Pancreas (tissue), 10 donors: ENCODE results near the gene CHMP4B. TPM values are rescaled to one million over a fixed set of nuclear protein-coding genes. Genes with fewer than 3 reads are reported as not detected.
A peak's percentile ranks its signal among the peaks of the same experiment; 100 is the strongest.

ENCODE experiments used
- ATAC-seq, 4 donors: fragments of 200-7000 bp; cut with Tn5 transposase; one replicate each; pipeline versions ENCODE4 v1.8.0 to v1.9.1; 2020; ENCODE audit warnings: mild to moderate bottlenecking in 4 of 4, moderate library complexity in 4 of 4
- DNase-seq, 6 donors: peaks; one replicate each; pipeline ENCODE4 v3.0.0-alpha.2; 2020
- FAIRE-seq: peaks from 2 replicates; lab custom pipeline; 2012; peaks lifted over from hg19 to GRCh38; lab: Jason Lieb, UNC
- H3K27ac ChIP-seq, 4 donors: fragments of 200-600 bp; sonication (generic); 1 replicate in 3 of 4; 2 replicates in 1 of 4; pipeline versions ENCODE4 v1.5.0 to v1.8.0; 2020
- H3K27me3 ChIP-seq, 4 donors: fragments of 200-600 bp; one replicate each; pipeline ENCODE4 v1.8.0; 2021
- H3K36me3 ChIP-seq, 3 donors: fragments of 200-600 bp; sonication (generic) in 1 of 3; one replicate each; pipeline versions ENCODE4 v1.5.0 to v1.8.0; 2020 to 2021
- H3K4me1 ChIP-seq, 3 donors: fragments of 200-600 bp; one replicate each; pipeline ENCODE4 v1.8.0; 2021
- H3K4me3 ChIP-seq, 4 donors: fragments of 200-600 bp; sonication (generic) in 2 of 4; one replicate each; pipeline versions ENCODE4 v1.5.0 to v1.8.0; 2020 to 2021
- H3K9me3 ChIP-seq, 4 donors: fragments of 200-600 bp; one replicate each; pipeline ENCODE4 v1.8.0; 2021
- whole genome bisulfite sequencing, 2 donors: extraction: QIAGEN DNeasy Blood & Tissue Kit; methylation state at CpG; one replicate each; pipeline ENCODE4 v1.1.7; 2013; 5-methylcytosine and 5-hydroxymethylcytosine counted together
- intact Hi-C, 3 donors: fragments of 100-400 bp; cut with DNase I; formaldehyde crosslinking; loops; one replicate each; pipeline versions ENCODE4 v1.11.1 to v1.14.2; 2022
- polyA plus RNA-seq, 2 donors: library from polyadenylated mRNA; stranded (reverse); fragments of 200-250 nt; gene quantifications; one replicate each; pipeline ENCODE4 v1.2.3, GENCODE V29; 2013
- total RNA-seq, 6 donors: library from RNA; stranded (reverse); fragmentation: NEBNext Ultra II Directional in 4 of 6; extraction: Animal tissue kit (Norgen Biotek cat#: 25700) in 4 of 6; gene quantifications; one replicate each; pipeline versions ENCODE4 v1.2.1 to v1.2.4, GENCODE V29; 2021 to 2023
- TF ChIP-seq, protein P1 (sequence below), 4 donors: fragments of 200-600 bp; sonication (generic) in 3 of 4; IDR thresholded peaks; one replicate each; pipeline versions ENCODE4 v1.5.0 to v1.8.0; 2021; ENCODE audit warnings: antibody characterized with exemption in 4 of 4
- donor health status: healthy with polysubstance abuse.
- donor health status: DM: no; HTN: no; CAD: no; lungs with moderate emphysema.
- donor health status: DM: no; HTN: no; CAD: no.
- donor health status: control.
- donor health status: control.
- donor health status: Bipolar disorder and iron deficiency.
- donor health status: DM: yes; HTN: yes; CAD: no.
- donor health status: DM: no; HTN: no; CAD: no.
- donor health status: DM: no; HTN: no; CAD: no.
- donor health status: DM: yes; HTN: yes; CAD: no.

The CHMP4B gene
- total and polyA plus RNA-seq, 8 donors: 28.4 to 66.3 (median 42.6) TPM

DNA sequence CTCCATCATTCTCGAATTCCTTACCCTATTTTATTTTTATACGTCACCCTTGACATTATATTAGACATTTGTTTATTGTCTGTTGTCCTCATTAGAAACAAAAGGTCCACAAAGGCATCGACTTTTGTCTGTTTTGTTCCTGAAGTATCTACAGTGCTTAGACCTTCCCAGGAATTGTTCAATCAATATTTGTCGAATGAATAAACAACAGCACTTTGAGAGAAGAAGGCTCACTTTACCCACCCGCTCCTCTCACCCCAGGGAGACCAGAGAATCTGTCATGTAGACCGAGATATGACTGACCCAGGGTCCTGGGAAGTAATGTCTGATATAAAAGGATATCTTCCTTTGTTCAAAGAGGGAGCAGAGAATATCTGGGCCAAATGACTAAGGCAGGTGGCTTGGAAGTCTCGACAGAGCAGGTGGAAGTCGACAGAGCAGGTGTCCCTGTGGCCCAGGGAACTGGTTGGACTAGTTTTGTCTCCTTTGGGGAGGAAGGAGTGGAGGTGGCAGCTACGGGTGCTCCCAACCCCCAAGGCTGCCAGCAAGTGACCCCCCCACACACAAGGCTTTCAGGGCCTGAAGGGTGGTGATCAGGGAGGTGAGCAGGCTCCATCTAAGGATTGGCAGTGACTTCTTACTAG lies 14.8 kb upstream of the CHMP4B start:
- TF ChIP-seq, protein P1, sequence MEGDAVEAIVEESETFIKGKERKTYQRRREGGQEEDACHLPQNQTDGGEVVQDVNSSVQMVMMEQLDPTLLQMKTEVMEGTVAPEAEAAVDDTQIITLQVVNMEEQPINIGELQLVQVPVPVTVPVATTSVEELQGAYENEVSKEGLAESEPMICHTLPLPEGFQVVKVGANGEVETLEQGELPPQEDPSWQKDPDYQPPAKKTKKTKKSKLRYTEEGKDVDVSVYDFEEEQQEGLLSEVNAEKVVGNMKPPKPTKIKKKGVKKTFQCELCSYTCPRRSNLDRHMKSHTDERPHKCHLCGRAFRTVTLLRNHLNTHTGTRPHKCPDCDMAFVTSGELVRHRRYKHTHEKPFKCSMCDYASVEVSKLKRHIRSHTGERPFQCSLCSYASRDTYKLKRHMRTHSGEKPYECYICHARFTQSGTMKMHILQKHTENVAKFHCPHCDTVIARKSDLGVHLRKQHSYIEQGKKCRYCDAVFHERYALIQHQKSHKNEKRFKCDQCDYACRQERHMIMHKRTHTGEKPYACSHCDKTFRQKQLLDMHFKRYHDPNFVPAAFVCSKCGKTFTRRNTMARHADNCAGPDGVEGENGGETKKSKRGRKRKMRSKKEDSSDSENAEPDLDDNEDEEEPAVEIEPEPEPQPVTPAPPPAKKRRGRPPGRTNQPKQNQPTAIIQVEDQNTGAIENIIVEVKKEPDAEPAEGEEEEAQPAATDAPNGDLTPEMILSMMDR (IDR thresholded peaks at IDR 0.05): no peak
- no peak for FAIRE-seq
- Histone ChIP-seq H3K27ac (peak overlapping the region; percentile 71 to 87 (median 72)), H3K4me3 (no peak overlapping the region), H3K4me1 (peaks cover 29 to 34% (median 32%) of the 10 kb centered on the region in 3 donors), H3K27me3 (no peaks in the 10 kb centered on the region), H3K36me3 (no peaks in the 10 kb centered on the region), H3K9me3 (no peaks in the 10 kb centered on the region)
- DNase-seq: peak; percentile 66 to 89 (median 80)
- WGBS, 2 donors: 14 to 15% methylated on average over 9 of the region's 9 CpGs
- intact Hi-C loops: no loop called here
- peak; percentile 94 to 96 (median 96) for ATAC-seq

DNA sequence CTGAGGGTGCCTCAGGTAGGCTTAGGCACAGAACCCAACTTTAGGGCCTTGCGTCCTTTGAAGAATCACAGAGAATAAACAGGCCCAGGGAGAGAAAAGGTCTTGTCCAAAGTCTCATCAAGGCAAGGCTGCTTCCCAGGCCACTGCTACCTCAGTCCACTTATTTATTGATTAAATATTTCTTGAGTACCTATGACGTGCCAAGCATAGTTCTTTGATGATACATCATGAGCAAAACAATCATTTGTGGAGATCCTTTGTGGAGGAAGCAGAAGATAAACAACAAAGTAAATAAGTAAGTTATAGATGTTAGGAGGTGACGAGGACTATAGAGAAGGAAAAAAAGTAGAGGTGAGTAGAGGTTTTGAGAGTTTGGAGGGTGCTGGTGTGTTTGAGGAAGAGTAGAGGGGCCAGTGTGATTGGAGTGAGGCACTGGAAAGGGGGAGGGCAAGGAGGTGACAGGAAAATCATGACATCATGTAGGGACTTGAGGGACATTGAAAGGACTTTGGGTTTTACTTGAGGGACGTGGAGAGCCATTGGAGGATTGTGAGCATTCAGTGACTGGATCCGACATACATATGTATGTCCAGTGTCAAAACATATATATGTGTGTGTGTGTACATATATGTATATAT lies 14.1 kb upstream of the CHMP4B start:
- H3K27ac ChIP-seq: peak overlapping the region; percentile 71 to 87 (median 72)
- DNase-seq: no peak
- 57 to 63% methylated on average over 5 of the region's 5 CpGs for WGBS, 2 donors
- intact Hi-C loops: no loop called here
- no peak overlapping the region for H3K4me3 ChIP-seq
- TF ChIP-seq, protein P1 (IDR thresholded peaks at IDR 0.05): no peak
- H3K36me3 ChIP-seq: no peaks in the 10 kb centered on the region
- no peaks in the 10 kb centered on the region for H3K9me3 ChIP-seq
- peak; percentile 50 to 56 (median 54) for ATAC-seq
- no peak for FAIRE-seq
- no peaks in the 10 kb centered on the region for H3K27me3 ChIP-seq
- H3K4me1 ChIP-seq: peaks cover 28 to 34% (median 32%) of the 10 kb centered on the region in 3 donors

DNA sequence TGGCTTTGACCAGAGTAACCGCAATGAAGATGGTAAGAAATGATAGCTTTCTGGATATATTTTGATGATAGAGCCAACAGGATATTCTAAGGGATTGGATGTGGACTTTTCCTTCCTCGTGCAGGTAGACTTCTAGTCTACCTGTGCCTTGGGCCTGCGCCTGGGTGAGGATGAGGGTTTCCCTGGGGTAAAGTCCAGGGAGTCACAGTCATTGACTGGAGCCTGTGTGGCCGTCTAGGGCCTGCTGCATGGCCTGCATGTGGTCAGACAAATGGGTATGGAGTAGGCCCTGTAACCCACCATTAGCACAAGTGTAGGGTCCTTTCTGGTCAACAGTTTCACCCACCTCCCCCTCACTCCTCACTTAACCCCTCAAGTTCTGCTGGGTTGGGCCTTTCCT lies 12.7 kb upstream of the CHMP4B start:
- Histone ChIP-seq H3K36me3 (no peaks in the 10 kb centered on the region), H3K9me3 (no peaks in the 10 kb centered on the region), H3K27ac (no peak overlapping the region), H3K27me3 (no peaks in the 10 kb centered on the region), H3K4me1 (peaks cover 25 to 34% (median 32%) of the 10 kb centered on the region in 3 donors), H3K4me3 (no peak overlapping the region)
- FAIRE-seq: no peak
- no peak for DNase-seq
- intact Hi-C loops: no loop called here
- no peak for ATAC-seq
- WGBS, 2 donors: 97 to 98% methylated on average over 4 of the region's 4 CpGs
- TF ChIP-seq, protein P1 (IDR thresholded peaks at IDR 0.05): no peak

GRCh38 chr20:33803921-33804337 lies 7.2 kb upstream of the CHMP4B start:
- ATAC-seq (peak in 1 of 4 donors; percentile 35), DNase-seq (no peak), FAIRE-seq (no peak)
- Histone ChIP-seq H3K9me3 (no peaks in the 10 kb centered on the region), H3K27ac (no peak overlapping the region), H3K36me3 (no peaks in the 10 kb centered on the region), H3K27me3 (no peaks in the 10 kb centered on the region), H3K4me1 (no peaks in the 10 kb centered on the region), H3K4me3 (no peak overlapping the region)
- WGBS, 2 donors: 71 to 83% methylated on average over 2 of the region's 2 CpGs
- intact Hi-C loops: loop anchor here in 1 of 3 donors (10.0 kb wide), 1 partner anchor 129 kb away; the partner anchor contains the start of gene NECAB3
- TF ChIP-seq, protein P1 (IDR thresholded peaks at IDR 0.05): no peak
